K562 (cell line): ENCODE data around the gene ECSCR. TPM values are rescaled to one million over a fixed set of nuclear protein-coding genes. Genes with fewer than 3 reads are reported as not detected.

Source experiments
- ATAC-seq: fragments of 200-7000 bp; cut with Tn5 transposase; 3 replicates; pipeline ENCODE4 v1.9.1; 2020; ENCODE audit warnings: moderate library complexity
- BruUV-seq: library from RNA; stranded (reverse); fragments of 400-500 nt; replicated peaks from 2 replicates; lab custom pipeline; 2021; lab: Mats Ljungman, UMichigan
- CTCF ChIA-PET: fragments of 300-600 bp; formaldehyde crosslinking; extraction: SDS; loops from one replicate; lab custom pipeline; 2021; ENCODE audit warnings: low intra/inter-chr PET ratio; lab: Yijun Ruan, JAX
- POLR2A ChIA-PET: fragments of 300-600, 350-650 bp; sonication (Branson Sonifier 250); formaldehyde crosslinking; extraction: SDS; loops from one replicate; lab custom pipeline; 2021; ENCODE audit warnings: antibody characterized with exemption, inconsistent platforms; lab: Yijun Ruan, JAX
- DNase-seq, 4 experiments: peaks; one replicate each; pipeline versions ENCODE4 v3.0.0 to v3.0.0-alpha.2; 2011 to 2018; ENCODE audit warnings: low spot score in 3 of 4, mixed read lengths in 3 of 4; ENCODE audit errors: extremely low read depth in 1 of 4
- FAIRE-seq: peaks from 2 replicates; lab custom pipeline; 2011; peaks lifted over from hg19 to GRCh38; lab: Jason Lieb, UNC
- H2AFZ ChIP-seq: 2 replicates; pipeline ENCODE4 v1.6.0; 2011; ENCODE audit warnings: low read depth, low read length, control low read depth, inconsistent platforms
- H3K27ac ChIP-seq: fragments of 200-600 bp; 3 replicates; pipeline ENCODE4 v1.8.0; 2011; ENCODE audit warnings: low read depth, mild to moderate bottlenecking, control low read depth, inconsistent platforms, low read length, moderate library complexity, mixed read lengths; ENCODE audit errors: extremely low read depth
- H3K27me3 ChIP-seq, 2 experiments: fragments of 300-600 bp in 1 of 2; 2 replicates in 1 of 2; 3 replicates in 1 of 2; pipeline versions ENCODE4 v1.6.0 to v1.8.0; 2011; ENCODE audit warnings: inconsistent platforms in 2 of 2, low read length in 2 of 2, mild to moderate bottlenecking in 1 of 2, mixed read lengths in 1 of 2, moderate library complexity in 1 of 2; ENCODE audit not compliant: control insufficient read depth in 2 of 2, insufficient read depth in 2 of 2
- H3K36me3 ChIP-seq: fragments of 300-600 bp; 3 replicates; pipeline ENCODE4 v1.8.0; 2011; ENCODE audit warnings: mild to moderate bottlenecking, low read length, inconsistent platforms; ENCODE audit not compliant: control insufficient read depth, insufficient read depth
- H3K4me1 ChIP-seq, 2 experiments: fragments of 200-600 bp in 1 of 2; replicated peaks in 1 of 2; 2 replicates in 1 of 2; 3 replicates in 1 of 2; pipeline versions ENCODE4 v1.5.1 to v1.8.0; 2011; ENCODE audit warnings: inconsistent platforms in 2 of 2, low read length in 2 of 2, mild to moderate bottlenecking in 1 of 2, mixed read lengths in 1 of 2, moderate library complexity in 1 of 2; ENCODE audit not compliant: control insufficient read depth in 2 of 2, insufficient read depth in 2 of 2
- H3K4me2 ChIP-seq: 2 replicates; pipeline ENCODE4 v1.6.1; 2011; ENCODE audit warnings: low read length, control low read depth, inconsistent platforms, mixed read lengths; ENCODE audit not compliant: insufficient read depth
- H3K4me3 ChIP-seq: fragments of 200-600 bp; sonication (generic), shearing (Covaris generic); 2 replicates; pipeline ENCODE4 v1.5.1; 2016; ENCODE audit warnings: control low read depth, inconsistent platforms
- H3K79me2 ChIP-seq: fragments of 200-600 bp; 3 replicates; pipeline ENCODE4 v1.8.0; 2011; ENCODE audit warnings: low read length, inconsistent platforms; ENCODE audit not compliant: control insufficient read depth, insufficient read depth
- H3K9ac ChIP-seq, 2 experiments: 2 replicates each; pipeline versions ENCODE4 v1.6.0 to v1.6.1; 2011; ENCODE audit warnings: low read depth in 2 of 2, low read length in 2 of 2, control low read depth in 1 of 2, inconsistent platforms in 1 of 2, mild to moderate bottlenecking in 1 of 2, mixed read lengths in 1 of 2; ENCODE audit not compliant: insufficient read depth in 1 of 2
- H3K9me1 ChIP-seq: one replicate; pipeline ENCODE4 v1.6.0; 2011; ENCODE audit warnings: inconsistent platforms, mild to moderate bottlenecking, low read length, moderate library complexity; ENCODE audit not compliant: control insufficient read depth, insufficient read depth
- H3K9me3 ChIP-seq: replicated peaks from 2 replicates; pipeline ENCODE4 v1.5.1; 2011; ENCODE audit warnings: low read depth, low read length, inconsistent platforms; ENCODE audit not compliant: control insufficient read depth, insufficient read depth
- H4K20me1 ChIP-seq: replicated peaks from 2 replicates; pipeline ENCODE4 v1.6.1; 2011; ENCODE audit warnings: low read length, inconsistent platforms, mixed read lengths; ENCODE audit not compliant: control insufficient read depth, insufficient read depth
- BACH1 ChIP-seq: fragments of 200-800 bp; sonication (Bioruptor generic); IDR thresholded peaks from 2 replicates; pipeline ENCODE4 v1.6.1; 2016; ENCODE audit warnings: missing genetic modification characterization, missing compliant biosample characterization
- BRCA1 ChIP-seq, 2 experiments: fragments of 450-650 bp in 1 of 2; sonication (generic) in 1 of 2; formaldehyde crosslinking in 1 of 2; IDR thresholded peaks; 2 replicates each; pipeline versions ENCODE4 v1.5.0 to v1.6.1; 2017 to 2020; ENCODE audit warnings: mild to moderate bottlenecking in 1 of 2, missing genetic modification reagents in 1 of 2
- WGBS: fragments of 100-300 bp; shearing (Covaris generic); methylation state at CpG from one replicate; pipeline ENCODE4 v1.1.6; 2016; ENCODE audit warnings: low coverage, mixed read lengths; ENCODE audit not compliant: insufficient coverage; ENCODE audit errors: missing lambda C conversion rate; 5-methylcytosine and 5-hydroxymethylcytosine counted together
- in situ Hi-C: fragments of 300-500 bp; cut with MboI; formaldehyde crosslinking; loops from 4 replicates; pipeline ENCODE4 v1.15.0; 2018; ENCODE audit warnings: inconsistent platforms, mixed read lengths
- intact Hi-C: fragments of 100-400 bp; cut with micrococcal nuclease; formaldehyde crosslinking; loops from 2 replicates; pipeline ENCODE4 v1.14.2; 2022
- polyA plus RNA-seq, 8 experiments: library from polyadenylated mRNA; depleted of rRNA in 4 of 8; stranded (reverse) in 5 of 8; unstranded in 3 of 8; fragments of >200 nt; fragmentation: Nextera tagmentation in 2 of 8; fragmentation: Illumina TruSeq in 1 of 8; extraction: Ambion mirVana in 2 of 8; extraction: Trizol in 1 of 8; gene quantifications; 2 replicates each; pipeline versions ENCODE4 v1.2.1 to v1.2.3, GENCODE V29; 2011 to 2014; ENCODE audit warnings: inconsistent platforms in 1 of 8, missing spikeins in 1 of 8
- total RNA-seq, 7 experiments: library from RNA; depleted of rRNA in 6 of 7; stranded (reverse); fragments of >200 nt in 6 of 7; fragmentation: Illumina TruSeq in 2 of 7; extraction: Trizol in 2 of 7; gene quantifications; 2 replicates each; pipeline versions ENCODE4 v1.2.1 to v1.2.3, GENCODE V29; 2011 to 2021; ENCODE audit warnings: low replicate concordance in 1 of 7
- TF ChIP-seq, protein P1 (sequence below): fragments of 250-450 bp; sonication (Bioruptor Pico); IDR thresholded peaks from 2 replicates; pipeline ENCODE4 v1.5.1; 2021; ENCODE audit warnings: mild to moderate bottlenecking

Gene ECSCR
- total and polyA plus RNA-seq, 9 of the 15 experiments (the other 6 are each of a cell fraction or from before 2014, with no cell fraction given): 0.10 to 0.25 (median 0.13) TPM; not detected in 6

DNA sequence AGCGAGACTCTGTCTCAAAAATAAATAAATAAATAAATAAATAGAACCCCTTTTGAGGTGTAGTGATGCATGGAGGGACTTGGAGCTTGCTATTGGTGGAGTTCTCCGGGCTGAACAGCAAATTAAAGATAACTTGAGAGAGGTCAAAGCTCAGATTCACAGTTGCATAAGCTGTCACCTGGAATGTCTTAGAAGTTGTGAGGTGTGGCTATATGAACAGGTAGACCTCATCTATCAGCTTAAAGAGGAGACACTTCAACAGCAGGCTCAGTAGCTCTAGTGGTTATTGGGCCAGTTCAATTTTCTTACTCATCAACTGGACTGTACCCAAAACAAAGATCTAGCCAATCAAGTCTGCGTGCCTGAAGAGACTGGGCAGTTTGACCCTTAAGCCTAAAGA lies 31.7 kb upstream of the ECSCR start:
- no peak overlapping the region for H3K27ac ChIP-seq
- H3K36me3 ChIP-seq: no peaks in the 10 kb centered on the region
- H2AFZ ChIP-seq: no peak overlapping the region
- intact Hi-C loops: no loop called here
- H3K4me1 ChIP-seq: peaks cover 0 to 18% of the 10 kb centered on the region in 2 experiments; a peak in 3 of 5 replicates
- no peak overlapping the region for H3K4me2 ChIP-seq
- TF ChIP-seq BACH1 (tag) (no peak), BRCA1 (IDR thresholded peaks at IDR 0.05) (no peak), BRCA1 (CRISPR knock-in tag; IDR thresholded peaks at IDR 0.05) (no peak)
- WGBS: 83% methylated on average over 3 of the region's 3 CpGs
- no peaks in the 10 kb centered on the region for H3K9me1 ChIP-seq
- no peak for ATAC-seq
- FAIRE-seq: no peak
- H3K79me2 ChIP-seq: no peaks in the 10 kb centered on the region
- H3K27me3 ChIP-seq: no peaks in the 10 kb centered on the region
- POLR2A ChIA-PET: interaction anchor here (0.6 to 2.3 kb wide), 6 partner anchors 9 to 510 kb away, joined by 3 to 20 read pairs (median 4); partner anchors contain the start of genes MATR3, STING1 and UBE2D2
- H4K20me1 ChIP-seq: no peaks in the 10 kb centered on the region
- no peak overlapping the region for H3K9ac ChIP-seq
- in situ Hi-C loops: no loop called here
- CTCF ChIA-PET: no interaction called here
- no peaks in the 10 kb centered on the region for H3K9me3 ChIP-seq
- no TSS peak for BruUV-seq
- no peak overlapping the region for H3K4me3 ChIP-seq
- DNase-seq: no peak

DNA sequence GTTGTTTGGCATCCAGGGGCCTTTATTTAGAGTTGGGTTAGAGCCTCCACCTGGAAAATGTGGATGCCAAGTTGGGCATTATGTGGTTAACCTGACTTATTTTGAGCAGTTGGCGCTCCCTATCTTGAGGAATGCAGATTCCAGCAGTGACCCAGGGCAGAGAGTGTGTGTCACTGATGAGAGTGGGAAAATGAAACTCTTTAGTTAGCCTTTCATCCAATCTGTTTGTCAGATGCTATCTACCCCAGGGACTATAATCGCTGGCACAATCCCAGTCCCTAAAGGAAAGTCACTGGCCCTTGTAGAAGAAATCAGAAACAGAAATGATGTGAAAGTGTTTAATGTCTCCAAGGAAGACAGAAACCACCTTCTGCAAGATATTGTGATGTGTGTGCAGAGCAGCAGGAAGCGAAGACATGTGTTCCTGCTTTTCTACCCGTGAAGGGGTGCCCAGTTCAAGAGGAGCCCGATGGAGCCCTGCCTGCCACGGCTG lies 30.2 kb upstream of the ECSCR start:
- Histone ChIP-seq H3K36me3 (no peaks in the 10 kb centered on the region), H3K4me3 (no peak overlapping the region), H4K20me1 (no peaks in the 10 kb centered on the region), H2AFZ (no peak overlapping the region), H3K27me3 (no peaks in the 10 kb centered on the region), H3K4me1 (peaks cover 0 to 18% of the 10 kb centered on the region in 2 experiments; a peak in 4 of 5 replicates), H3K27ac (no peak overlapping the region), H3K79me2 (no peaks in the 10 kb centered on the region), H3K9ac (no peak overlapping the region), H3K9me1 (no peaks in the 10 kb centered on the region), H3K9me3 (no peaks in the 10 kb centered on the region), H3K4me2 (no peak overlapping the region)
- no peak for FAIRE-seq
- BruUV-seq: no TSS peak
- ATAC-seq: no peak
- DNase-seq: no peak
- POLR2A ChIA-PET: interaction anchor here (0.9 to 2.3 kb wide), 2 partner anchors 11 to 15 kb away, joined by 3 to 8 read pairs; partner anchors contain the start of gene STING1
- TF ChIP-seq, protein P1, sequence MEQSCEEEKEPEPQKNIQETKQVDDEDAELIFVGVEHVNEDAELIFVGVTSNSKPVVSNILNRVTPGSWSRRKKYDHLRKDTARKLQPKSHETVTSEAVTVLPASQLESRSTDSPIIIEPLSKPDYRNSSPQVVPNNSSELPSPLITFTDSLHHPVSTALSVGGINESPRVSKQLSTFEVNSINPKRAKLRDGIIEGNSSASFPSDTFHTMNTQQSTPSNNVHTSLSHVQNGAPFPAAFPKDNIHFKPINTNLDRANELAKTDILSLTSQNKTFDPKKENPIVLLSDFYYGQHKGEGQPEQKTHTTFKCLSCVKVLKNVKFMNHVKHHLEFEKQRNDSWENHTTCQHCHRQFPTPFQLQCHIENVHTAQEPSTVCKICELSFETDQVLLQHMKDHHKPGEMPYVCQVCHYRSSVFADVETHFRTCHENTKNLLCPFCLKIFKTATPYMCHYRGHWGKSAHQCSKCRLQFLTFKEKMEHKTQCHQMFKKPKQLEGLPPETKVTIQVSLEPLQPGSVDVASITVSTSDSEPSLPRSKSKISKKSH: no peak
- in situ Hi-C loops (no loop called here), intact Hi-C loops (no loop called here)
- 54% methylated on average over 6 of the region's 6 CpGs for WGBS
- CTCF ChIA-PET: no interaction called here
